EL (cell line): ENCODE results near the gene SEZ6.

Experiments used
- DNase-seq: peaks from one replicate; pipeline ENCODE4 v3.0.0-alpha.2; 2016

SEZ6 gene

GRCh38 chr17:28926366-28926765 is 79.5 kb downstream of the SEZ6 start:
- no peak for DNase-seq

- peak; percentile 85 for DNase-seq
These were observed 79.9 kb downstream of the SEZ6 start for GRCh38 chr17:28925912-28926365.

- DNase-seq: no peak
These were observed 85.6 kb downstream of the SEZ6 start for GRCh38 chr17:28920201-28920600.

- DNase-seq: no peak
These were observed 87.5 kb downstream of the SEZ6 start for GRCh38 chr17:28918295-28918694.

- no peak for DNase-seq
These were observed 88.4 kb downstream of the SEZ6 start for GRCh38 chr17:28917465-28917864.

GRCh38 chr17:28917029-28917428 is 88.8 kb downstream of the SEZ6 start:
- no peak for DNase-seq

- DNase-seq: no peak
These were observed 89.4 kb downstream of the SEZ6 start for GRCh38 chr17:28916302-28916934.

GRCh38 chr17:28912938-28913333 is 92.9 kb downstream of the SEZ6 start:
- DNase-seq: no peak

GRCh38 chr17:28912281-28912937 is 93.4 kb downstream of the SEZ6 start:
- DNase-seq: no peak

GRCh38 chr17:28911411-28912045 is 94.3 kb downstream of the SEZ6 start:
- no peak for DNase-seq

- DNase-seq: no peak
These were observed 95.3 kb downstream of the SEZ6 start for GRCh38 chr17:28910534-28910933.

GRCh38 chr17:28908640-28909167 is 97.1 kb downstream of the SEZ6 start:
- DNase-seq: peak; percentile 79

- DNase-seq: no peak
These were observed 97.9 kb downstream of the SEZ6 start for GRCh38 chr17:28907709-28908475.

- no peak for DNase-seq
These were observed 99.0 kb downstream of the SEZ6 start for GRCh38 chr17:28906706-28907438.

- no peak for DNase-seq
These were observed 99.6 kb downstream of the SEZ6 start for GRCh38 chr17:28906276-28906675.
